NCI-H1930 (cell line): ENCODE results near the gene VSNL1.

Source experiments
- DNase-seq, 2 experiments: peaks; one replicate each; lab custom pipeline; 2025; lab: John Stamatoyannopoulos, UW

VSNL1 gene

GRCh38 chr2:17540093-17540812 is at the start of gene VSNL1:
VSNL1 (plus strand) TSS chr2:17540696; CDS start chr2:17592075, 51,379 bp downstream.
- peak; percentile 81 to 92 for DNase-seq

DNA sequence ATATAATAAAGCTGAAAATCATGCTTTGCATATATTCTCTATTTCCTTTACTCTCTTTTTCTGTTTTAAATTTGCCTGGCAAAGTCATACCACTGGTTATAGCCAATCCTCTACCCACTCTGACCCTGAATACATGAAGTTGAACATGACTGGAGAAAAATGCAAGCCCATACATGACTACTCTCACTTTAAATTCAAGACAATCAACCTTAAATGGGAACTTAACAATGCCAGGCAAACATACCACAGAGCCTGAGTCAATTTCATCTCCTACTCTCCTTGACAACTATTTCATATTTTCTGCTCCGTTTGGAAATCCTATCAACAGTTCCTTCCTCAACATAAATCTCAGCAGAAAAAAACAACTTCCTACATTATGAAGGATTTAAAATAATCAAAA is 44.9 kb upstream of the VSNL1 start:
- no peak for DNase-seq

- no peak for DNase-seq
Observed at GRCh38 chr2:17497718-17498117, 42.8 kb upstream of the VSNL1 start.

- DNase-seq: no peak
Observed at GRCh38 chr2:17506736-17507616, 33.5 kb upstream of the VSNL1 start.

DNA sequence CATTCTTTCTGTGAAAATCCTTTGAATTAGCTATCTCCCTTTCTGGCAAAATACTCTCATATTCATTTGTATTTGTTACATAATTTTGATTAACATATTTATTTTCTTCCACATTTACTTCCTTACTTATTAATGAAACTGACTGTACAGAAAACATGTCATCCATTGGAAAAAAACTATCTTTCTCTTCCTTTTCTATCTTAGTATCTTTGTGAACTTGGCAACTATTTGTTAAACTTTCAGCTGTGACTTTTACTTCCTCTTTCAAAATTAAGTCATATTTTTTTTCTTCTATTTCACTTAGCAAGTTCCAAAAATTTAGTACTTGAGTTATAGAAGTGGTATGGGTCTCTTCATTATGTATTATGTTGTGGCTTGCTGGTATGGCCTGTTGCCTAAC is 24.8 kb upstream of the VSNL1 start:
- no peak for DNase-seq

DNA sequence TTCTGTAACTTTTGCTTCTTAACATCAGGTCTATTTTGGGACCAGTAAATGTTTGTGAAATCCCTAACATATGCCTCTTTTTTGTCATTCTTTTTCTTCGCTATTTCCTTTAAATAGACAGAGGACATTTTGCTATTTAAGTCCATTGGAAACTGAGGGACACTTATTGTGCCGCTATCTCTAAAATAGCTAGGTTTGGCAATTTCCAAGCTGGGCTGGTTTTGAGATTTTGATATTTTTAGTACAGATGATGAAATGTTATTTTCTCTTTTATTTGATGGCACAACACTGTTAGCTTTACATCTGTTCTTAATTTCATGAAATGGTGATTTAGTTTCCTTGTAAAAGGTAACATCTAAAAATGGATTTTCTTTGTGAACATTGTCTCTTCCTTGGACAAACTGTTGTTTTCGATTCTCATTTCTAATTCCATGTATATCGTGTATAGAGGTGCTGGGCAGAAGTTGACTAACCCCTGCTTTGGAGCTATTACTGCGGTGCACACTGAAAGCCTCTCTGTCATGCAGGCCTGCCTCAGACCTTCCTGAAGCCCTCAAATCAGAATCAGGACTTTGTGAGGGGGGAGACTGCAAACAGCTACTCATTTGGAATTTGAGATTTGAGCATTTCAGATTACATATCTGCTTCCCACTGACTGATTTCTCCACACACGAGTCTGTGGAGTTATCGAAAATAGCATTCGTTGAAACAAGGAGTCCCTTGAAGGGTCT is 22.9 kb upstream of the VSNL1 start:
- no peak for DNase-seq

- DNase-seq: peak; percentile 49 to 63
Observed at GRCh38 chr2:17518212-17519154, 22.0 kb upstream of the VSNL1 start, which contains the start of gene RAD51AP2. RAD51AP2 (minus strand) TSS chr2:17518440; CDS start chr2:17518415, 25 bp downstream.

- no peak for DNase-seq
Observed at GRCh38 chr2:17519486-17519885, 21.0 kb upstream of the VSNL1 start.

GRCh38 chr2:17520761-17521160 is 19.7 kb upstream of the VSNL1 start:
- DNase-seq: no peak

DNA sequence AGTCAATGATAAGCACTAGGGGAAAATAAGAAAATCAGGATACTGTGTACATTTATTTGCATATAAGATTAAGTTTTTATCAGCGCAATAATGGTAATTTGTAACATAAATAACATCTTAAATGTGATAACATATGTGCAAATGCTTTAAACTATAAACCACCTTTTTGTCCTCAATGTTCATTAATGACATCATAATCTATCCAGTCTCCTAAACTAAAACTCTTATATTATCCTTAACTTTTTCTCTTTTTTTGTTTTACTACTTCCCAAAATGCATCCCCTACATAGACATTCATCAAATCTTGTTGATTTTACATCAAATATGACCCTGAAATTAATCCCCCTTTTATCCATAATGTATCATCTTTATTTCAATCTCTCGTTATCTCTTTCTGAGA is 18.9 kb upstream of the VSNL1 start:
- DNase-seq: no peak

DNA sequence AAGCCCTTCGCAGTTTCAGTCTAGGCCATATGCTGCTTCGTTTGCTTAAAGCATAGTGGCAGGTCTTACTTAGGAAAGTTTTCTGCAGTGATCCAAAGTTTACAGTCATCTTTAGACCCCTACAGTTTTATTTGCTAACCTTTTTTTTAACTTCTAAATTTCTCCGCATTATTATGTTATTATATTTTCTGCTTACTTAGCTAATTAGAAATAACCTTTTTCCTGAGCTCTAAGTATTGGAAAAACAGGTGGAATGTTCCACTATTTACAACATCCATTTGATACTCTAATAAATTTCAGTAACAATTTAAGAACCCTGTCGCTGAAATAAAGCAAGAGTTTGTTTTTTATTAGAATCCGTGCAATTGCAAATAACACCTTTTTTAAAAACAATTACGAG is 18.2 kb upstream of the VSNL1 start:
- DNase-seq: no peak

- no peak for DNase-seq
Observed at GRCh38 chr2:17529771-17530170, 10.7 kb upstream of the VSNL1 start.

DNA sequence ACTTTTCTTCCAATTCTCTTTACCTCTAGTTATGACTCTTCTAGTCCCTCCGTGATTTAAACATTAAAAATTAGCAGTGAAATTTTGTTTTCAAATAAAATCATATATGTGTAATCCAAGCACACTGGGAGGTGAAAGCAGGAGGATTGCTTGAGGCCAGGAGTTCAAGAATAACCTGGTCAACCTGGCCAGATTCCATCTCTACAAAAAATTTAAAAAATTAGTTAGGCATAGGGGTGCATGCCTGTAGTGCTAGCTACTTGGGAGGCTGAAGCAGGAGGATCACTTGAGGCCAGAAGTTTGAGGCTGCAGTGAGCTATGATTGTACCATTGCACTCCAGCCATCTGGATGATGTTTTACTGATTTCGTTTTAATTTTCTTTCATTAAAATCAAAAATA is 7.0 kb upstream of the VSNL1 start:
- no peak for DNase-seq

DNA sequence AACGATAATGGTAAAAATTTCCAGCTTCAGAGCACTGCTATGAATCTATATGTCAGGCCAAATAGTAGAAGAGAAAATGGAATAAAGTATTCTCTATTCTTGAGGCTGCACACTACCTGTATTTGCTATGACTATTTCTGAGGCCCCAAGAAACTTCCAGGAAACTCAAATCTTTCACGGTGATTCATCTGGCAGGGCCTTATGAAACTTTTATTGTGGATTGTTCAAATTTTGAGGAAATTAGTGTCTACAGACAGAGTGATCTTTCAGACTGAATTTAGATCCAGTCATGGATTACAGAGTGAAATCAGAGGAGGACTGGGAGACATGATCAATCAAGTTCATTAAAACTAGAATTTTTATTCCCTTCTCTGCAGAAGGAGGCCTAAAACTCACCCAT is 4.1 kb upstream of the VSNL1 start:
- DNase-seq: no peak

- no peak for DNase-seq
Observed at GRCh38 chr2:17538022-17538843, 2.3 kb upstream of the VSNL1 start.

GRCh38 chr2:17538844-17539554 is 1.5 kb upstream of the VSNL1 start:
- DNase-seq: peak; percentile 47 to 58

GRCh38 chr2:17539611-17540092 is 844 bp upstream of the VSNL1 start:
- no peak for DNase-seq

- DNase-seq: no peak
Observed at GRCh38 chr2:17540813-17541530, 476 bp downstream of the VSNL1 start.

- no peak for DNase-seq
Observed at GRCh38 chr2:17541531-17541950, 1.0 kb downstream of the VSNL1 start.
